ENCODE data around the gene LRRC10B.
A peak's percentile ranks its signal among the peaks of the same experiment; 100 is the strongest.
"Not testable (repeated sequence)": the region's sequence is repeated elsewhere in the genome, so short reads cannot be mapped to it uniquely, and the experiment has no call there.

The LRRC10B gene

DNA sequence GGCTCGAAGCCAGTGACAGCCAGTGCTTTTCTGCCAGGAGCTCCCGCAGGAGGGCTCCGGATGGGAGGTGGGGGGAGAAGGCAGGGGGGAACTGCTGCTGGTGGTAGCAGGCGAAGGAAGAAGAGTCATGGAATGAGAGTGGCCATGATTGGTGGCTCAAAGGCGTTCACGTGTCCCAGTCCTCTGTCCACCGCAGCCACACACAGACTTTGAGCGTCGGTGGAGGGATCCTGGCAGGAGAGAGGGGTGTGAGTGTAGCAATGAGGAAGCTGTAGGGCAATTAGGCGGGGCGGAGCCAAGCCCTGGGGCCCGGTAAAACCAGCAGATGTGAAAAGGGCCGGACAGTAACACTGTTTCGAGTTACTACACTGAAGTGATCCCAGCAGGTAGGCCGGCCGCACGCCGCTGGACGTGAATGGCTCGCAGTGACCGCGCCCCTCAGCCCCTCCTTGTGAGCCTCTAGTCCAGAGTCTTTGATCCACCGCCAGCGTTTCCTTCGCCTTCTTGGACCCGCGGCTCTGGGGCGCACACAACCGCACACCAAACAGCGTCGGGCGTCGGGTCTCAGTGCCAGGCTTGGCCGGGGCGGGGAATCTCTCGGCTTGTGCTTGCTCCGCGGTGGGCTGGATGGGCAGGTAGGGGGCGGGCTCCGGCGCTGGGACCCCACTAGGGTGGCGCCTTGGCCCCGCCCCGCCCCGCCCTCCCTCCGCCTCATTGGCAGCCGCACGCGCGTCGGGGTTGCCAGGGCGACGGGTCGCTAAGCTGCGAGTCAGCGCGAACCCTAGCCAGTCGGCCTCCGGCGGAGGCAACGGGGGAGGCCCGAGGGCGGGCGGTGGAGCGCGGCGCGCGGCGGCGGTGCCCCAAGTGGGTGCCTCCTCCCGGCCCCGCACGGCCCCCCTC, at the start of gene LRRC10B:
TSS of gene LRRC10B (plus strand) at position 788 of the 900 bp plus-strand sequence. CDS start 250 bp downstream, outside the sequence.
- in situ Hi-C loops (cut with MboI; ENCODE audit: low sequenced_read_pairs, unreplicated experiment): no loop called here
- TF ChIP-seq, protein P1, sequence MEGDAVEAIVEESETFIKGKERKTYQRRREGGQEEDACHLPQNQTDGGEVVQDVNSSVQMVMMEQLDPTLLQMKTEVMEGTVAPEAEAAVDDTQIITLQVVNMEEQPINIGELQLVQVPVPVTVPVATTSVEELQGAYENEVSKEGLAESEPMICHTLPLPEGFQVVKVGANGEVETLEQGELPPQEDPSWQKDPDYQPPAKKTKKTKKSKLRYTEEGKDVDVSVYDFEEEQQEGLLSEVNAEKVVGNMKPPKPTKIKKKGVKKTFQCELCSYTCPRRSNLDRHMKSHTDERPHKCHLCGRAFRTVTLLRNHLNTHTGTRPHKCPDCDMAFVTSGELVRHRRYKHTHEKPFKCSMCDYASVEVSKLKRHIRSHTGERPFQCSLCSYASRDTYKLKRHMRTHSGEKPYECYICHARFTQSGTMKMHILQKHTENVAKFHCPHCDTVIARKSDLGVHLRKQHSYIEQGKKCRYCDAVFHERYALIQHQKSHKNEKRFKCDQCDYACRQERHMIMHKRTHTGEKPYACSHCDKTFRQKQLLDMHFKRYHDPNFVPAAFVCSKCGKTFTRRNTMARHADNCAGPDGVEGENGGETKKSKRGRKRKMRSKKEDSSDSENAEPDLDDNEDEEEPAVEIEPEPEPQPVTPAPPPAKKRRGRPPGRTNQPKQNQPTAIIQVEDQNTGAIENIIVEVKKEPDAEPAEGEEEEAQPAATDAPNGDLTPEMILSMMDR (IDR thresholded peaks at IDR 0.05; ENCODE audit: borderline replicate concordance, control extremely low read depth, extremely low read depth, insufficient read depth, missing control alignments): no peak
- peak; percentile 70 for DNase-seq (ENCODE audit: low spot score)

GRCh38 chr11:61460474-61460881, 48.1 kb upstream of the LRRC10B start:
- DNase-seq (ENCODE audit: low spot score): no peak
- in situ Hi-C loops (cut with MboI; ENCODE audit: low sequenced_read_pairs, unreplicated experiment): no loop called here

GRCh38 chr11:61460986-61461385, 47.6 kb upstream of the LRRC10B start:
- TF ChIP-seq, protein P1 (IDR thresholded peaks at IDR 0.05; ENCODE audit: borderline replicate concordance, control extremely low read depth, extremely low read depth, insufficient read depth, missing control alignments): no peak
- in situ Hi-C loops (cut with MboI; ENCODE audit: low sequenced_read_pairs, unreplicated experiment): no loop called here

More at GRCh38 chr11:61460474-61460881, 48.1 kb upstream of the LRRC10B start:
- TF ChIP-seq, protein P1 (IDR thresholded peaks at IDR 0.05; ENCODE audit: borderline replicate concordance, control extremely low read depth, extremely low read depth, insufficient read depth, missing control alignments): no peak

GRCh38 chr11:61467602-61468001, 40.9 kb upstream of the LRRC10B start:
- in situ Hi-C loops (cut with MboI; ENCODE audit: low sequenced_read_pairs, unreplicated experiment); DNase-seq (ENCODE audit: low spot score): not testable (repeated sequence)

More at GRCh38 chr11:61460986-61461385, 47.6 kb upstream of the LRRC10B start:
- DNase-seq (ENCODE audit: low spot score): no peak

DNA sequence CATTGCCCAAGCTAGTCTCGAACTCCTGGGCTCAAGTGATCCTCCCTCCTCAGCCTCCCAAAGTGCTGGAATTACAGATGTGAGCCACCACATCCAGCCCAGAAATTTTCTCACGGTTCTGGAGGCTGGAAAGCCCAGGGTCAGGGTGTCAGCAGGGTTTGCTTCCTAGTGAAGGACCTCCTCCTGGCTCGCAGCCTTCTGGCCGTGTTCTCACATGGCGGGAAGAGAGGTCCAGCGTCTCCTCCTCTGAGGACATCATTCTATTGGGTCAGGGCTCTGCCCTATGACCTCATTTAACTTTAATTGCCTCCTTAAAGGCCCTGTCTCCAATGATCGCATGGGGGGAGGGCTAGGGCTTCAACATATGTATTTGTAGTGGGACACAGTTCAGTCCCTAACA, 40.5 kb upstream of the LRRC10B start:
- TF ChIP-seq, protein P1 (IDR thresholded peaks at IDR 0.05; ENCODE audit: borderline replicate concordance, control extremely low read depth, extremely low read depth, insufficient read depth, missing control alignments): no peak
- in situ Hi-C loops (cut with MboI; ENCODE audit: low sequenced_read_pairs, unreplicated experiment): no loop called here
- no peak for DNase-seq (ENCODE audit: low spot score)

GRCh38 chr11:61472282-61472681, 36.3 kb upstream of the LRRC10B start:
- TF ChIP-seq, protein P1 (IDR thresholded peaks at IDR 0.05; ENCODE audit: borderline replicate concordance, control extremely low read depth, extremely low read depth, insufficient read depth, missing control alignments): no peak
- in situ Hi-C loops (cut with MboI; ENCODE audit: low sequenced_read_pairs, unreplicated experiment): no loop called here

GRCh38 chr11:61472868-61473267, 35.7 kb upstream of the LRRC10B start:
- in situ Hi-C loops (cut with MboI; ENCODE audit: low sequenced_read_pairs, unreplicated experiment): no loop called here
- TF ChIP-seq, protein P1 (IDR thresholded peaks at IDR 0.05; ENCODE audit: borderline replicate concordance, control extremely low read depth, extremely low read depth, insufficient read depth, missing control alignments): no peak
- no peak for DNase-seq (ENCODE audit: low spot score)

More at GRCh38 chr11:61472282-61472681, 36.3 kb upstream of the LRRC10B start:
- DNase-seq (ENCODE audit: low spot score): no peak
